Measurements from ENCODE around the gene CERS5. TPM values are rescaled to one million over a fixed set of nuclear protein-coding genes. Genes with fewer than 3 reads are reported as not detected.
A peak's percentile ranks its signal among the peaks of the same experiment; 100 is the strongest.

The CERS5 gene
- total RNA-seq, 4 donors from 2014 or later: 23.4 to 27.9 (median 26.4) TPM

DNA sequence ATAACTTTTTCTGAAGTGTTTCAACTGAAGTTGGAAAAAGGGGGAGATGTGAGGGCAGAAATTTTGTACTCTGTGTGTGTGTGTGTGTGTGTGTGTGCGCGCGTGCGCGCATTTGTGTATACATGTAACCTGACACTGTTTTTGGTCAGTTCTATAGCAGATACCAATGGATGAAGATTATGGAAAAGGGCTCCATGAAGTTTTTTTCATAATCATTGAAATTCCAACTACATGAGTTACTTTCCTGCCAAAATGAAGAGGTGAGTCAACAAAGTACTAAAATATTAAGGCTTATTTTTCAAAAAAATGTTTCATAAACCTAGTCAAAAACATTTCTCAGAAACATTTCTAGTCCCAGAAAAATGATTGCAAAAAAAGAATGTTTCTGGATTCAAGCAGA is 25.7 kb upstream of the CERS5 start:
- H3K4me3 ChIP-seq: no peak overlapping the region
- peaks cover 0 to 75% of the 10 kb centered on the region in 2 donors for H3K36me3 ChIP-seq
- H3K9me3 ChIP-seq: no peaks in the 10 kb centered on the region
- TF ChIP-seq POLR2AphosphoS5 (IDR thresholded peaks at IDR 0.05) (no peak), POLR2A (IDR thresholded peaks at IDR 0.05) (no peak), EP300 (IDR thresholded peaks at IDR 0.05) (no peak)
- TF ChIP-seq, protein P1, sequence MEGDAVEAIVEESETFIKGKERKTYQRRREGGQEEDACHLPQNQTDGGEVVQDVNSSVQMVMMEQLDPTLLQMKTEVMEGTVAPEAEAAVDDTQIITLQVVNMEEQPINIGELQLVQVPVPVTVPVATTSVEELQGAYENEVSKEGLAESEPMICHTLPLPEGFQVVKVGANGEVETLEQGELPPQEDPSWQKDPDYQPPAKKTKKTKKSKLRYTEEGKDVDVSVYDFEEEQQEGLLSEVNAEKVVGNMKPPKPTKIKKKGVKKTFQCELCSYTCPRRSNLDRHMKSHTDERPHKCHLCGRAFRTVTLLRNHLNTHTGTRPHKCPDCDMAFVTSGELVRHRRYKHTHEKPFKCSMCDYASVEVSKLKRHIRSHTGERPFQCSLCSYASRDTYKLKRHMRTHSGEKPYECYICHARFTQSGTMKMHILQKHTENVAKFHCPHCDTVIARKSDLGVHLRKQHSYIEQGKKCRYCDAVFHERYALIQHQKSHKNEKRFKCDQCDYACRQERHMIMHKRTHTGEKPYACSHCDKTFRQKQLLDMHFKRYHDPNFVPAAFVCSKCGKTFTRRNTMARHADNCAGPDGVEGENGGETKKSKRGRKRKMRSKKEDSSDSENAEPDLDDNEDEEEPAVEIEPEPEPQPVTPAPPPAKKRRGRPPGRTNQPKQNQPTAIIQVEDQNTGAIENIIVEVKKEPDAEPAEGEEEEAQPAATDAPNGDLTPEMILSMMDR (IDR thresholded peaks at IDR 0.05): no peak
- H3K4me1 ChIP-seq: peaks cover 0 to 11% (median 11%) of the 10 kb centered on the region in 3 donors
- no peaks in the 10 kb centered on the region for H3K27me3 ChIP-seq
- WGBS, 2 donors (ENCODE audit: low coverage in 1 of 2): 80 to 85% methylated on average over 5 of the region's 5 CpGs
- no peak for ATAC-seq
- peak overlapping the region in 1 of 4 donors; percentile 6 for H3K27ac ChIP-seq

DNA sequence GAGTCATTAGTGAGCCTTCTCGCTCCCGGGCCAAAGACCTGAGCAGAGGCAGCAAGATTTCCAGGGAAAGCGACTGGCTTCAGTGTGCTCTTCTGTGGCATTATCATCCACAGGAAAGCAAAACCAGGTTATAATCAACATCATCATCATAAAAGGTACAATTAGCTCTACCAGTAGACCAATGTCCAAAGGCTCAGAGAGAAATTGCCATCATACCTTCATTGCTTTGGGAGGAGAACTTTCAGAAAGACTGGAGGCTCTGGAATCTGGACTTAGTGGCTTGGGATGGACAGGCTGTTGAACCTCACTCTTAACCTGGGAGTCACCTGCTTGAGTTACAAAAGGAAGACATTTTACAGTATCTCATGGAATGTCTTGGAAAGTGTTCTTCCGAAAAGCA is 25.1 kb upstream of the CERS5 start:
- 93 to 100% methylated on average over 1 to 4 of the region's 4 CpGs for WGBS, 2 donors (ENCODE audit: low coverage in 1 of 2)
- peaks cover 0 to 68% of the 10 kb centered on the region in 2 donors for H3K36me3 ChIP-seq

DNA sequence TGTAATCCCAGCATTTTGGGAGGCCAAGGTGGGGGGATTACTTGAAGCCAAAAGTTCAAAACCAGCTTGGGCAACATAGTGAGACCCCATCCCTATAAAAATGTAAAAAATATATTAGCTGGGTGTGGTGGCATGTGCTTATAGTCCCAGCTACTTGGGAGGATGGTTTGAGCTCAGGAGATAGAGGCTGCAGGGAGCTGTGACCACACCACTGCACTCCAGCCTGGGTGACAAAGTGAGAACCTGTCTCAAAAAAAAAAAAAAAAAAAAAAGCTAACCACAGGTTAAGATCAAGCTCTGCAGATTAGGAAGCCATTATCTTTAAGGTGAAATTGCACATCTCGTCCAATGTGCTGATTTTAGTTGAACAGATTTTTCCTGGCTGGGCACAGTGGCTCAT is 23.7 kb upstream of the CERS5 start:
- 100% methylated on average over 1 of the region's 1 CpG; no CpG with 5 or more reads in 1 of the 2 donors for WGBS, 2 donors (ENCODE audit: low coverage in 1 of 2)
- Histone ChIP-seq H3K4me3 (no peak overlapping the region), H3K9me3 (no peaks in the 10 kb centered on the region), H3K36me3 (peaks cover 0 to 64% of the 10 kb centered on the region in 2 donors), H3K27me3 (no peaks in the 10 kb centered on the region), H3K4me1 (peaks cover 0 to 29% (median 23%) of the 10 kb centered on the region in 3 donors), H3K27ac (no peak overlapping the region)
- TF ChIP-seq EP300 (IDR thresholded peaks at IDR 0.05) (no peak), POLR2AphosphoS5 (IDR thresholded peaks at IDR 0.05) (no peak), POLR2A (IDR thresholded peaks at IDR 0.05) (no peak)
- TF ChIP-seq, protein P1 (IDR thresholded peaks at IDR 0.05): no peak
- ATAC-seq: no peak

More for the DNA sequence above, 25.1 kb upstream of the CERS5 start:
- Histone ChIP-seq H3K27ac (no peak overlapping the region), H3K4me1 (peaks cover 0 to 18% (median 17%) of the 10 kb centered on the region in 3 donors), H3K4me3 (no peak overlapping the region), H3K27me3 (no peaks in the 10 kb centered on the region), H3K9me3 (no peaks in the 10 kb centered on the region)
- ATAC-seq: no peak
- TF ChIP-seq, protein P1 (IDR thresholded peaks at IDR 0.05): no peak
- no peak for TF ChIP-seq POLR2A (IDR thresholded peaks at IDR 0.05)
- TF ChIP-seq EP300 (IDR thresholded peaks at IDR 0.05): no peak
- no peak for TF ChIP-seq POLR2AphosphoS5 (IDR thresholded peaks at IDR 0.05)

DNA sequence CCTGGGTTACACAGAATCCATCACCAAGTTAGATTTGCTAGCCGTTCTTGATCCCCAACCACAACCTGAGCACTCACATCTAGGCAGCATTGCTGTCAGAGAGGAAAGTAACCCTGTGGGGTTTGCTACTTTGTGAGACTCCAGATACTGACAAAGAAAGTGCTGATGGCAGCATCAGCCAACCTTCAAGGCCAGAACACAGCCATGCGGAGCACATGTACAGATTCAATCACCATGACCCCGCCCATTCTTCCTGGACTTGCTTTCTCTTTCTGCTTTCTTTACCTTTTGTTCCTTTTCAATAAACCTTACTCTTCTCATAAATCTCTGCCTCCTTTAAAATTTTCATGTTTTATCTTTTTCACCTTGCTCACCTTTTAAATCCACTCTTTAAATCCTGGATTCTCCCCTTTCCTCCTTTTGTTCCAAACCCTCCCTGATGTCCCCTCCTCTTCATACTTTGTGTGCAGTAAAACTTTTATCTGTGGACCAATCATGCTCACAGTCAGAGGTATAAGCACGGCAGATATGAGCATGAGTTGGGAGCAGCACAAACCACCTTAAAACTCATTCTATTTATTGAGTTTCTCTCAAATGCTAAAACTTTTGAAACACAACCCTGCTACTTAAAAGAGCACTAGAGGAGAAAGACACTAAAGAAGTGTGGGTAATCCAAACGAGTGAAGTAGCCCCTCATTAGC is 21.9 kb upstream of the CERS5 start:
- H3K27ac ChIP-seq: peak overlapping the region in 3 of 4 donors; percentile 24 to 62 (median 40)
- 80 to 100% methylated on average over 2 to 4 of the region's 5 CpGs for WGBS, 2 donors (ENCODE audit: low coverage in 1 of 2)

More for the DNA sequence above, 21.9 kb upstream of the CERS5 start:
- no peaks in the 10 kb centered on the region for H3K27me3 ChIP-seq
- peaks cover 0 to 46% of the 10 kb centered on the region in 2 donors for H3K36me3 ChIP-seq
- TF ChIP-seq POLR2AphosphoS5 (IDR thresholded peaks at IDR 0.05) (no peak), EP300 (IDR thresholded peaks at IDR 0.05) (no peak), POLR2A (IDR thresholded peaks at IDR 0.05) (no peak)
- TF ChIP-seq, protein P1 (IDR thresholded peaks at IDR 0.05): no peak
- H3K4me3 ChIP-seq: no peak overlapping the region
- H3K4me1 ChIP-seq: peaks cover 0 to 33% (median 23%) of the 10 kb centered on the region in 3 donors
- ATAC-seq: no peak
- no peaks in the 10 kb centered on the region for H3K9me3 ChIP-seq
